Kidney (tissue), 14 donors: ENCODE data around the gene NHS. TPM values are rescaled to one million over a fixed set of nuclear protein-coding genes. Genes with fewer than 3 reads are reported as not detected.

Source experiments
- DNase-seq, 5 donors: peaks; one replicate each; pipeline ENCODE4 v3.0.0-alpha.2; 2013 to 2020
- FAIRE-seq: peaks from 2 replicates; lab custom pipeline; 2012; peaks lifted over from hg19 to GRCh38; lab: Jason Lieb, UNC
- H3K27ac ChIP-seq, 2 donors: one replicate each; pipeline ENCODE4 v1.7.0; 2013; ENCODE audit warnings: low read depth in 2 of 2, low read length in 2 of 2, inconsistent platforms in 1 of 2
- H3K27me3 ChIP-seq: one replicate; pipeline ENCODE4 v1.7.1; 2013; ENCODE audit warnings: low read length, inconsistent platforms; ENCODE audit not compliant: control insufficient read depth, insufficient read depth
- H3K36me3 ChIP-seq, 3 donors: one replicate each; pipeline versions ENCODE4 v1.7.0 to v1.7.1; 2013; ENCODE audit warnings: low read length in 3 of 3, control low read depth in 1 of 3, inconsistent platforms in 1 of 3; ENCODE audit not compliant: insufficient read depth in 3 of 3, control insufficient read depth in 2 of 3
- H3K4me1 ChIP-seq, 3 donors: one replicate each; pipeline versions ENCODE4 v1.7.0 to v1.7.1; 2013; ENCODE audit warnings: low read length in 3 of 3, inconsistent platforms in 1 of 3, low read depth in 1 of 3; ENCODE audit not compliant: control insufficient read depth in 2 of 3, insufficient read depth in 2 of 3
- H3K4me3 ChIP-seq, 3 donors: one replicate each; pipeline versions ENCODE4 v1.7.0 to v1.8.1; 2013; ENCODE audit warnings: low read length in 3 of 3, control low read depth in 1 of 3, inconsistent platforms in 1 of 3
- H3K9ac ChIP-seq, 3 donors: one replicate each; pipeline versions ENCODE4 v1.7.0 to v1.7.1; 2013; ENCODE audit warnings: low read length in 3 of 3, control low read depth in 1 of 3, inconsistent platforms in 1 of 3
- H3K9me3 ChIP-seq, 3 donors: one replicate each; pipeline versions ENCODE4 v1.7.0 to v1.7.1; 2013; ENCODE audit warnings: low read length in 3 of 3, control low read depth in 1 of 3, inconsistent platforms in 1 of 3; ENCODE audit not compliant: control insufficient read depth in 2 of 3, insufficient read depth in 1 of 3
- CTCF ChIP-seq: IDR thresholded peaks from 3 replicates; pipeline ENCODE4 v1.5.1; 2012; ENCODE audit warnings: mild to moderate bottlenecking, moderate library complexity, borderline replicate concordance; ENCODE audit not compliant: insufficient read depth; ENCODE audit errors: extremely low read depth
- intact Hi-C: fragments of 100-400 bp; cut with DNase I; formaldehyde crosslinking; loops from one replicate; pipeline ENCODE4 v1.11.1; 2022
- polyA plus RNA-seq: library from polyadenylated mRNA; stranded (reverse); fragments of 350-450 nt; fragmentation: Illumina TruSeq; extraction: RNeasy Lipid Tissue Mini Kit (QIAGEN cat#74804); gene quantifications from one replicate; pipeline ENCODE4 v1.2.3, GENCODE V29; 2014; ENCODE audit warnings: low read depth, low replicate concordance; ENCODE audit not compliant: insufficient read depth
- total RNA-seq: library from RNA; stranded (reverse); fragmentation: NEBNext Ultra II Directional; extraction: Animal tissue kit (Norgen Biotek cat#: 25700); gene quantifications from one replicate; pipeline ENCODE4 v1.2.1, GENCODE V29; 2021
- donor health status: control.
- donor health status: control.
- donor health status: control.
- donor health status: control.
- donor health status: control.
- donor health status: DM: yes; HTN: yes; CAD: no.
- donor health status: Normal renal cell carcinoma (clear cell type).

The NHS gene
- total and polyA plus RNA-seq, 2 donors from 2014 or later = 3.1 to 28.9 TPM

- Histone ChIP-seq H3K27ac (peak overlapping the region; percentile 44 to 62), H3K9ac (no peak overlapping the region), H3K9me3 (no peaks in the 10 kb centered on the region), H3K36me3 (no peaks in the 10 kb centered on the region), H3K4me1 (peaks cover 9 to 51% (median 33%) of the 10 kb centered on the region in 3 donors), H3K27me3 (peaks cover 7% of the 10 kb centered on the region), H3K4me3 (no peak overlapping the region)
- TF ChIP-seq CTCF = no peak
- FAIRE-seq (no peak), DNase-seq (peak in 1 of 5 donors; percentile 22)
- intact Hi-C loops = no loop called here
Observed at GRCh38 chrX:17596546-17597205, 221.7 kb downstream of the NHS start.

DNA sequence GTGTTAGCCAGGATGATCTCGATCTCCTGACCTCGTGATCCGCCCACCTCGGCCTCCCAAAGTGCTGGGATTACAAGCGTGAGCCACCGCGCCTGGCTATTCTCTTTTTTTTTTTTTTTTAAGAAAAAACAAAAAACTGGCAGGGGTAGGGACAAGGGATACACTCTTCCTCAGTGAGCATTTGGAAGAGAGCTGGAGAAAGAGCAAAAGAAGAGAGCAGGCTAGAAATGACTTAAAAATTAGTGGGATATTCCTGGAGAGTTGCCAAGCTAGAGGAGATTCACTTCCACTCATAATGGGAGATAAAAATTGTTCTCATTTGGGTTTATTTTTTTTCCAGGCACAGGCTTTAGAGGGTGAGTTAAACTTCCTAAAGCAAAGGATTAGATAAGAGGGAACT lies 222.3 kb downstream of the NHS start:
- intact Hi-C loops = no loop called here

DNA sequence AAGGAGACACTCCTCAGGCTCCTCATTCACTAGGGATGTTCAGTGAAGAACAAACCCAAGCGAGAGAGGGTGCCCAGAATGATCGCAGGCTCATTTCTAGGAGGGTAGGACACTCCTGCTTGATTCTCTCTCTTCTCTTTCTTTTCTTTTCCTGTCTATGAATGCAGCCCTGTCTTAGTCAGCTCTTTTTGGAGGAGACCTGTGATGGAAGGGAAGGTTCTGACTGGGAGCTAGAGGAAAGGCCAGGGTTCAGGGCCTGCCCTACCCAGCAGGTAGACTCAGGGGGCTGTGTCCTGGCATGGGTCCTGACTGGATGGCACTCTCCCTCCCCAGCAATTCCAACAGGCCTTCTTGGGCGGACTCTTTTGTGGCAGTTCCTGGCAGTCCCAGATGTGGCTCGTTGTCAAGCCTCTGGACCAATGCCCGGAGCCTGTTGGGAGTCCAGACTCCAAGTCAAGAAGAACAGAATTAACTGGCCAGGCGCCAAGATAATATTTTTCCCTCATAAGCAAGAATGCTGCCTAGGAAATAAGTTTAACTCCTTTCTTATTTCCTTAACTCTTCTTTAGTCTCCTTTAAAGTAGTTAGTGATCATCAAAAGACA lies 222.9 kb downstream of the NHS start:
- Histone ChIP-seq H3K9me3 (no peaks in the 10 kb centered on the region), H3K4me3 (no peak overlapping the region), H3K36me3 (no peaks in the 10 kb centered on the region), H3K9ac (no peak overlapping the region), H3K27ac (peak overlapping the region; percentile 62 to 74), H3K4me1 (peaks cover 9 to 41% (median 37%) of the 10 kb centered on the region in 3 donors), H3K27me3 (peaks cover 4% of the 10 kb centered on the region)
- DNase-seq = peak in 4 of 5 donors; percentile 26 to 93 (median 64)
- TF ChIP-seq CTCF = no peak
- no peak for FAIRE-seq
- intact Hi-C loops = no loop called here

More for the DNA sequence above, 222.3 kb downstream of the NHS start:
- Histone ChIP-seq H3K9me3 (no peaks in the 10 kb centered on the region), H3K9ac (no peak overlapping the region), H3K27ac (peak overlapping the region; percentile 62 to 73), H3K27me3 (peaks cover 6% of the 10 kb centered on the region), H3K36me3 (no peaks in the 10 kb centered on the region), H3K4me3 (no peak overlapping the region), H3K4me1 (peaks cover 9 to 45% (median 39%) of the 10 kb centered on the region in 3 donors)
- DNase-seq = no peak
- no peak for FAIRE-seq
- TF ChIP-seq CTCF = no peak
